HG03196 (cell line): ENCODE results near the gene FHOD1.
A peak's percentile ranks its signal among the peaks of the same experiment; 100 is the strongest.

ENCODE experiments used
- ATAC-seq: cut with Tn5 transposase; IDR thresholded peaks from one replicate; pipeline ENCODE4 v1.9.1; 2021; ENCODE audit not compliant: unreplicated experiment

The FHOD1 gene

GRCh38 chr16:67252609-67253497, 5.6 kb upstream of the FHOD1 start:
- no peak for ATAC-seq

- ATAC-seq, result no peak
Observed at GRCh38 chr16:67250045-67250327, 2.7 kb upstream of the FHOD1 start.

GRCh38 chr16:67249178-67250044, 2.1 kb upstream of the FHOD1 start:
- no peak for ATAC-seq

GRCh38 chr16:67248401-67249177, 1.3 kb upstream of the FHOD1 start, which contains the start of gene SLC9A5:
TSS of gene SLC9A5 (plus strand) at chr16:67248979. CDS start at chr16:67249015, 36 bp downstream.
- ATAC-seq, result no peak

GRCh38 chr16:67248073-67248400, 756 bp upstream of the FHOD1 start:
- no peak for ATAC-seq

- no peak for ATAC-seq
Observed at GRCh38 chr16:67246756-67247191, 507 bp downstream of the FHOD1 start.

GRCh38 chr16:67246081-67246755, 1.1 kb downstream of the FHOD1 start:
- ATAC-seq, result peak; percentile 21

GRCh38 chr16:67245674-67246080, 1.6 kb downstream of the FHOD1 start:
- ATAC-seq, result no peak

- no peak for ATAC-seq
Observed at GRCh38 chr16:67245186-67245585, 2.1 kb downstream of the FHOD1 start.

GRCh38 chr16:67244387-67245185, 2.7 kb downstream of the FHOD1 start:
- ATAC-seq, result peak; percentile 45

GRCh38 chr16:67243481-67243880, 3.8 kb downstream of the FHOD1 start:
- ATAC-seq, result no peak

GRCh38 chr16:67242138-67242730, 5.0 kb downstream of the FHOD1 start:
- no peak for ATAC-seq

- no peak for ATAC-seq
Observed at GRCh38 chr16:67241008-67241900, 6.0 kb downstream of the FHOD1 start.

GRCh38 chr16:67240506-67240905, 6.8 kb downstream of the FHOD1 start:
- ATAC-seq, result no peak

- ATAC-seq, result no peak
Observed at GRCh38 chr16:67238806-67239470, 8.3 kb downstream of the FHOD1 start.

GRCh38 chr16:67238278-67238575, 9.1 kb downstream of the FHOD1 start:
- ATAC-seq, result no peak

- no peak for ATAC-seq
Observed at GRCh38 chr16:67237396-67238277, 9.6 kb downstream of the FHOD1 start.
